Right lobe of liver (tissue), 6 donors: ENCODE results near the gene DBN1. TPM values are rescaled to one million over a fixed set of nuclear protein-coding genes. Genes with fewer than 3 reads are reported as not detected.

Experiments used
- ATAC-seq, 4 donors: fragments of 200-7000 bp; cut with Tn5 transposase; one replicate each; pipeline ENCODE4 v1.9.1; 2020; ENCODE audit warnings: mild to moderate bottlenecking in 4 of 4, moderate library complexity in 4 of 4
- DNase-seq, 3 donors: peaks; one replicate each; pipeline ENCODE4 v3.0.0-alpha.2; 2020
- H3K27ac ChIP-seq, 3 donors: fragments of 200-600 bp; one replicate each; pipeline ENCODE4 v1.8.0; 2022
- H3K27me3 ChIP-seq, 2 donors: fragments of 200-600 bp; one replicate each; pipeline ENCODE4 v1.8.0; 2022
- H3K36me3 ChIP-seq, 4 donors: fragments of 200-600 bp; sonication (generic) in 1 of 4; one replicate each; pipeline versions ENCODE4 v1.5.1 to v1.8.0; 2017 to 2022; ENCODE audit warnings: control low read depth in 1 of 4
- H3K4me1 ChIP-seq, 4 donors: fragments of 200-600 bp; sonication (generic) in 1 of 4; one replicate each; pipeline versions ENCODE4 v1.5.1 to v1.8.0; 2017 to 2022; ENCODE audit warnings: control low read depth in 1 of 4
- H3K4me3 ChIP-seq, 3 donors: fragments of 200-600 bp; one replicate each; pipeline ENCODE4 v1.8.0; 2022
- H3K9me3 ChIP-seq, 4 donors: fragments of 200-600 bp; sonication (generic) in 1 of 4; one replicate each; pipeline versions ENCODE4 v1.5.1 to v1.8.0; 2017 to 2022; ENCODE audit warnings: control low read depth in 1 of 4
- CTCF ChIP-seq, 4 donors: fragments of 200-600 bp in 3 of 4; fragments of 450-650 bp in 1 of 4; IDR thresholded peaks; one replicate each; pipeline versions ENCODE4 v1.5.1 to v1.8.0; 2016 to 2022; ENCODE audit warnings: antibody characterized with exemption in 4 of 4, mild to moderate bottlenecking in 2 of 4
- POLR2A ChIP-seq: fragments of 450-650 bp; IDR thresholded peaks from one replicate; pipeline ENCODE4 v1.6.1; 2017; ENCODE audit warnings: antibody characterized with exemption, mild to moderate bottlenecking
- WGBS: methylation state at CpG from one replicate; pipeline ENCODE4 v1.1.6; 2018; ENCODE audit warnings: low coverage, low lambda C conversion rate; ENCODE audit not compliant: insufficient coverage; ENCODE audit errors: missing lambda C conversion rate; 5-methylcytosine and 5-hydroxymethylcytosine counted together
- intact Hi-C, 2 donors: fragments of 100-400 bp; cut with DNase I; formaldehyde crosslinking; loops; one replicate each; pipeline versions ENCODE4 v1.11.2 to v1.14.1; 2022
- total RNA-seq, 6 experiments: library from RNA; depleted of rRNA in 2 of 6; stranded (reverse); fragments of >200 nt in 2 of 6; fragmentation: NEBNext Ultra II Directional in 3 of 6; extraction: Animal tissue kit (Norgen Biotek cat#: 25700) in 3 of 6; gene quantifications; one replicate each; pipeline versions ENCODE4 v1.1.0 to v1.2.4, GENCODE V29; 2016 to 2023
- donor health status: DM: no; HTN: yes; CAD: no.
- donor health status: DM: no; HTN: no; CAD: no.
- donor health status: DM: no; HTN: no; CAD: no.
- donor health status: DM: no; HTN: yes; CAD: no.
- donor health status: DM: no; HTN: yes; CAD: no.

Gene DBN1
- total RNA-seq, 6 experiments from 2014 or later = 1.1 to 4.6 (median 3.1) TPM

DNA sequence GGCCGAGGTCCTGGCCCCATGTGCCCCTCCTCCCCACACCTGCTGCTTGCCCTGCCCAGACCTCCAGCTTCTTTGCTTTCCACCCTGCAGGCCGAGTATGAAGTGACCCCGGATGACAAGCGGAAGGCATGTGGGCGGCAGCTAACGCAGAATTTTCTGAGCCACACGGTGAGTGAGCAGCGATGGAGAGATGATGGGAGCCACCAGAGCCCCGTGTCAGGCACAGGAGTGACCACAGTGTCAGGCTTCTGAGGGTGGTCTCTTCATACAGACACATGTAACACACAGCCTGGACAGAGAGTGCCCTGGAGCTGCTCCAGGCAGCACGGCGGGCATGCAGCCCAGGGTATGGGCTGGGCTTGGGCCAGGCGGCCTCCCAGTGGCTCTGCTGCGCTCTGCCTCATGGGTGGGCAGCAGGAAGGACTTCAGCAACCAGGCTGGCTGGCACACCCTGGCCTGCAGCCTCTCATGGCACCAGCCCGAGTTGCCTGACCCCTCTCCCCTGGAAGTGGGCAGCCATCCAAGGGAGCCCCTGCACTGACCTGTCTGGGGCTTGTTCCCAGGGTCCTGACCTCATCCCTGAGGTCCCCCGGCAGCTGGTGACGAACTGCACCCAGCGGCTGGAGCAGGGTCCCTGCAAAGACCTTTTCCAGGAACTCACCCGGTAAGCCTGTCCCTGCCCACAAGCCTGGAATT is 41.1 kb downstream of the DBN1 start:
- no peaks in the 10 kb centered on the region for H3K27me3 ChIP-seq
- peaks cover 0 to 42% (median 0%) of the 10 kb centered on the region in 4 donors for H3K36me3 ChIP-seq
- 93% methylated on average over 6 of the region's 18 CpGs for WGBS
- H3K4me1 ChIP-seq = peaks cover 0 to 9% (median 0%) of the 10 kb centered on the region in 4 donors
- DNase-seq (peak in 1 of 3 donors; percentile 52), ATAC-seq (no peak)
- peak overlapping the region in 1 of 3 donors; percentile 24 for H3K27ac ChIP-seq
- no peak for TF ChIP-seq POLR2A
- TF ChIP-seq CTCF (IDR thresholded peaks at IDR 0.05) = no peak
- H3K9me3 ChIP-seq = no peaks in the 10 kb centered on the region
- no peak overlapping the region for H3K4me3 ChIP-seq
- intact Hi-C loops = no loop called here

GRCh38 chr5:177431317-177432142 is 41.9 kb downstream of the DBN1 start:
- ATAC-seq (peak; percentile 2 to 20 (median 9)), DNase-seq (peak; percentile 58 to 76 (median 63))
- Histone ChIP-seq H3K36me3 (peaks cover 0 to 40% (median 0%) of the 10 kb centered on the region in 4 donors), H3K9me3 (no peaks in the 10 kb centered on the region), H3K4me1 (peaks cover 0 to 12% (median 0%) of the 10 kb centered on the region in 4 donors), H3K27me3 (no peaks in the 10 kb centered on the region), H3K4me3 (no peak overlapping the region), H3K27ac (peak overlapping the region in 1 of 3 donors; percentile 24)
- TF ChIP-seq CTCF (IDR thresholded peaks at IDR 0.05) = no peak
- no peak for TF ChIP-seq POLR2A
- intact Hi-C loops = no loop called here
- 92% methylated on average over 6 of the region's 29 CpGs for WGBS

- Histone ChIP-seq H3K4me3 (no peak overlapping the region), H3K9me3 (no peaks in the 10 kb centered on the region), H3K27ac (peak overlapping the region in 1 of 3 donors; percentile 24), H3K27me3 (no peaks in the 10 kb centered on the region), H3K36me3 (peaks cover 0 to 37% (median 0%) of the 10 kb centered on the region in 4 donors), H3K4me1 (peaks cover 0 to 12% (median 0%) of the 10 kb centered on the region in 4 donors)
- ATAC-seq (no peak), DNase-seq (no peak)
- 96% methylated on average over 4 of the region's 7 CpGs for WGBS
- TF ChIP-seq POLR2A (no peak), CTCF (IDR thresholded peaks at IDR 0.05) (no peak)
- intact Hi-C loops = no loop called here
Measured at GRCh38 chr5:177430972-177431316, 42.5 kb downstream of the DBN1 start.

GRCh38 chr5:177430140-177430951 is 43.1 kb downstream of the DBN1 start:
- WGBS = 86% methylated on average over 8 of the region's 26 CpGs
- intact Hi-C loops = no loop called here
- no peaks in the 10 kb centered on the region for H3K27me3 ChIP-seq
- peak overlapping the region in 1 of 3 donors; percentile 33 for H3K27ac ChIP-seq
- peaks cover 0 to 16% (median 0%) of the 10 kb centered on the region in 4 donors for H3K4me1 ChIP-seq
- H3K36me3 ChIP-seq = peaks cover 0 to 31% (median 0%) of the 10 kb centered on the region in 4 donors
- ATAC-seq (no peak), DNase-seq (no peak)
- no peak overlapping the region for H3K4me3 ChIP-seq
- TF ChIP-seq POLR2A (no peak), CTCF (IDR thresholded peaks at IDR 0.05) (no peak)
- no peaks in the 10 kb centered on the region for H3K9me3 ChIP-seq
